Mesenteric fat pad (tissue), 1 donor: Measurements from ENCODE around the gene SUPT6H. TPM values are rescaled to one million over a fixed set of nuclear protein-coding genes. Genes with fewer than 3 reads are reported as not detected.
A peak's percentile ranks its signal among the peaks of the same experiment; 100 is the strongest.
"Not testable (repeated sequence)": the region's sequence is repeated elsewhere in the genome, so short reads cannot be mapped to it uniquely, and the experiment has no call there.

Source experiments
- DNase-seq: peaks from one replicate; pipeline ENCODE4 v3.0.0-alpha.2; 2020; ENCODE audit warnings: low spot score
- total RNA-seq: library from RNA; stranded (reverse); fragmentation: NEBNext Ultra II Directional; extraction: Animal tissue kit (Norgen Biotek cat#: 25700); gene quantifications from one replicate; pipeline ENCODE4 v1.2.1, GENCODE V29; 2021
- donor health status: DM: yes; HTN: yes; CAD: no.

The SUPT6H gene
- total RNA-seq, 1 donor from 2014 or later: 76.6 TPM

DNA sequence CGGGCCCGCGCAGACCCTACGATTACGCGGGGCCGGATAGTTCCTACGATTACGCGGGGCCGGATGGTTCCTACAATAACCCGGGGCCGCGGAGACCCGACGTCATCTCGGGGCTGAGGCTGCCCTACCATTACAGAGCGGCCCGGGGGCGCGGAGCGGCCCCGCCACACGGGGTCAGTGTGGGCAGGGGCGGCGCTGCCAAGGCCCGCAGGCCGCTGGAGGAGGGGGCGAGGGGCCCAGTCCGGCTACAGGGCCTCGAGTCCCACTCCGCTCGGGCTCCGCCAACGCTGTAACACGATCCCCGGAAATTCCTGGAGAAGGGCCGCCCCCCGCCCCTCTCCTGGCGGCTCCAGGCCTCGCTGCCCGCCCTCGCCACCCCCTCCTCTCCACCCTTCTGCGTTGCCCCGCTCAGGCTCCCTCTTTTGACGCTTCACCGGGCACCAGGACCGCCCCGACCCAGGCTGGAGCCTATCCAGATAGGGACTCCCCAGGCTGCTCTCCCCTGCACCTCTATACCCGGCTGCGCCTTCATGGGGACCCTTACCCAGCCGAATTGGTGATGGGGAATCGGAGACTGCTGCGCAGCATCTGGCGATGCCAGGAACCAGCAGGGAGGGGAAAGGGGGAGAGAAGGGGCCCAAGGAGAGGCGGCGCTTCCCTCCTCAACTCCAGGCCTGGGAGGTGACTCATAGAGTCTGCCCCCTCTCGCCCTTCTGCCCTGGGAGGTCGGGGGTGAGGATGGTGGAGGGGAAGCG, 55.8 kb downstream of the SUPT6H start, which contains the start of gene RAB34:
Gene RAB34, minus strand, starts transcription at position 291 of the 755 bp plus-strand sequence. CDS start 602 bp downstream, outside the sequence.
- no peak for DNase-seq

DNA sequence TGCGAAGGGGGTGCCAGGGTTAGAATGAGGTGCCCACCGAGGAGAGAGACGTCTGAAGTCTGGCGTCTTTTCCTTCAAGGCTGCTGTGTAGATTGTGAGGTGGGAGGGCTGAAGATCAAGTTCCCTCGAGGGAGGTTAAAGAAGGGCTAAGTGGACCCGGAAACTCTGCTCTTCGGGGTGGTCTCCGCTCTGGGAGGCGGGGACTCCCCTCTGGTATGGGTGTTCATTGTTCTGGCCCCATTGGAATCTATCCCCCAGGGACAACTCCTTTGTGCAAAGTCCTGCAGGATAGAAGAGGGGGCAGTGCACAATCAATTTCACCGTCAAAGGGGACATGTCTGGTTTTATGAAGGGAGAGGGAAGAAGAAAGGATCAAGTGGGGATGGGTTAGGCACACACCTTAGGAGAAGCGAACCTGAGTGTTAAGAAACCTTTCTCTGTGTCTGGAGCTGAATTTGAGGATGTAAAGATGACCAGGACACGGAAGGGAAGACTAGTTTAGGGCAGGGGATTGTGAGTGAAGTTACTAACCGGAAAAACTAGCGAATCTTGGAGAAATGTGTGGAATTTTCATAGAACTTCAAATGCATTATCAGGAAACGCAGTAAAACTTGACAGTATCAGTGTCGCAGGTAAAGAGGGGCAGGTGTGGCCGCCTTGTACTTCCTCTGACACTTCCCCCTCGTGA, 56.5 kb downstream of the SUPT6H start:
- DNase-seq: no peak

DNA sequence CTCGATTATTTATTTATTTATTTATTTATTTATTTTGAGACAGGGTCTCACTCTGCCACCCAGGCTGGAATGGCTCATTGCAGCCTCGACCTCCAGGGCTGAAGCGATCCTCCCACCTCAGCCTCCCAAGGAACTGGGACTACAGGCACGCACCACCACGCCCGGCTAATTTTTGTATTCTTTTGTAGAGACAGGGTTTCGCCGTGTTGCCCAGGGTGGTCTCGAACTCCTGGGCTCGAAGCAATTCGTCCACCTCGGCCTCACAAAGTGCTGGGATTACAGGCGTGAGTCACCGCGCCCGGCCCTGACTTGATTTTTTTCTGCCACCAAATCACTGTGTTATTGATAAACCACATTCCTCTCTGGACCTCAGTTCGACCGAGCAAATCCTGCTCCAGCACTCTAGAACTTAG, 57.0 kb downstream of the SUPT6H start:
- DNase-seq: no peak

DNA sequence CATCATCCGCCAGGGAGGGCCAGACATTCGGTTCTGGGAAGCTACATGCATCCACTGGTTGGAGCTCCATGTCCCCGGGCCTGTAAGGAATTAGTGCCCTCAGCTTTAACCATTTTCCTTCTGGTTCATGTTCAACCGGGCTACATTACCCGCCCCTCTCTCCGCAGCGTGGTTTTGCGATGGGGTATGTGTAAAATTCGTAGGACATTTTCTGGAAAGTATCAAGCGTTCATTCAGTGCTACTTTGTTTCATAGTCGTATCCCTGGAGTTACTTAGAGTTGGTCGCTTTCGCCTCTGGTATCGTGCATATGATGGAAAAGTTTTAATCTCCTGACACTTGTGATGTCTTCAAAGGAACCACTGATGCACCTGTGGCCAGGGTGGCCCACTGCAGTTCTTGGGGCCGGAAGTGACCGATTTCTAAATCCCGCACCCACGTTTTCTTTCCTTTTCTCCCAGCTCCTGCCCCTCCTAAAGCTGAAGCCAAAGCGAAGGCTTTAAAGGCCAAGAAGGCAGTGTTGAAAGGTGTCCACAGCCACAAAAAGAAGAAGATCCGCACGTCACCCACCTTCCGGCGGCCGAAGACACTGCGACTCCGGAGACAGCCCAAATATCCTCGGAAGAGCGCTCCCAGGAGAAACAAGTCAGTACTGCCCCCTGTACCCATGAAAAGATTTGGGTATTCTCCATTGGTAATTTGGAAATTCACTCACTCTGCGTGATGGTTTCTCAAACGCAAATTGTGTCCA, 58.4 kb downstream of the SUPT6H start:
- no peak for DNase-seq

DNA sequence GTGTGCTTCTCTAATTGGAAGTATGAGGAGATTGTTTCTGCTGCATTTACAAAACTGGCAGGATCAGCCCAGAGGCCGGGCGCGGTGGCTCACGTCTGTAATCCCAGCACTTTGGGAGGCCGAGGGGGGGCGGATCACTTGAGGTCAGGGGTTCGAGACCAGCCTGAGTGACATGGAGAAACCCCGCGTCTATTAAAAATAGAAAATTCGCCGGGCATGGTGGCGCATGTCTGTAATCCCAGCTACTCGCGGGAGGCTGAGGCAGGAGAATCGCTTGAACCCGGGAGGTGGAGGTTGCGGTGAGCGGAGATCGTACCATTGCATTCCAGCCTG, 59.0 kb downstream of the SUPT6H start:
- DNase-seq: not testable (repeated sequence)

DNA sequence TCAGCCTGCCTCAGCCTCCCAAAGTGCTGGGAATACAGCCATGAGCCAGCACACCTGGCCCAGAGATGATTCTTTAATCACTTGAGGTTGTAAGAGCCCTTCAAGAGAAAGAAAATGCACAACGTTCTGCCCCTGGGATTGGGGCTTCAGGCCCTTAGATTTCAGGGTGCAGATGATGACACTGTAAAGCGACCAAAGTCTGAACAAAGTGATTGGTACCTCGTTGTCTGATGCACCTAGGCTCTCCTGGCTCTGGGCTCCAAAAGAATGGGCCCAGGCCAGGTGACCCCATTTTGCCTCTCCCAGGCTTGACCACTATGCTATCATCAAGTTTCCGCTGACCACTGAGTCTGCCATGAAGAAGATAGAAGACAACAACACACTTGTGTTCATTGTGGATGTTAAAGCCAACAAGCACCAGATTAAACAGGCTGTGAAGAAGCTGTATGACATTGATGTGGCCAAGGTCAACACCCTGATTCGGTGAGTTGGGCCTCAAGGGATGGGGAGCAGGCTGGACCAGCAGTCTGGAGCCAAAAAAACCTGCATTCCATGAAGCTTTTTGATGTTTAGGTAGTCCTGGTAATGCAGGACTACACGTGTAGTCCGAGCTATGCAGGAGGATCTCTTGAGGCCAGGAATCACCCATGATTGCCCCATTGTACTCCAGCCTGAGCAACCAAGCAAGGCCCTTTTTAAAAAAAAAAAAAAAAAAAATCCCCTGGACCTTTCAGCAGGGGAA, 60.6 kb downstream of the SUPT6H start:
- no peak for DNase-seq

DNA sequence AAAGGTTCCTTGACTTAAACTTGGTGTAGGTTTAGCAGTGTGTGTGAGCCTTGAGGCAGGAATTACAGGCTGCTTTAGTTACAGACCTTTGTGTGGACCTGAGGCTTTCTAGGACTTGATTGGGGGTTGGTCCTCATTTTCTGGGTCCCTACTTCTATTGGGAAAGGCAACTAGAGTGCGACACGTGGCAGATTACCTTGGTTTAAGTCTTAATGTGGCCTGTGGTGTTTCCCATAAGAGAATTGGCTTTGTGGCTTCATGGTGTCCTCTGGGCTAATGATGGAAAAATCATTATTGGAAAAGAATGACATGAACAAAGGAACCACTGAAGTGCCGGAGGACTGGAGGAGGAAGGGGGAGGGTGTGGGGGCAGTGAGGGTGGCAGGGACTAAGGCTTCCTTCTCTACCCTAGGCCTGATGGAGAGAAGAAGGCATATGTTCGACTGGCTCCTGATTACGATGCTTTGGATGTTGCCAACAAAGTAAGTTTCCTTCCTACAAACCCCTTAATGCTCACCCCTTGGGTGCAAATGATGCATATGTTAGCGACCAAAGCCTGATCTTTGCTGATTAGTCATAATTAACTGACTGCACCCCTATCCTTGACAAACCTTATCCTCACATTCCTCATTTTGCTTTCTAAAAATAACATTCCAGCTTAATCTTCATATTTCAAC, 61.3 kb downstream of the SUPT6H start:
- DNase-seq: no peak

DNA sequence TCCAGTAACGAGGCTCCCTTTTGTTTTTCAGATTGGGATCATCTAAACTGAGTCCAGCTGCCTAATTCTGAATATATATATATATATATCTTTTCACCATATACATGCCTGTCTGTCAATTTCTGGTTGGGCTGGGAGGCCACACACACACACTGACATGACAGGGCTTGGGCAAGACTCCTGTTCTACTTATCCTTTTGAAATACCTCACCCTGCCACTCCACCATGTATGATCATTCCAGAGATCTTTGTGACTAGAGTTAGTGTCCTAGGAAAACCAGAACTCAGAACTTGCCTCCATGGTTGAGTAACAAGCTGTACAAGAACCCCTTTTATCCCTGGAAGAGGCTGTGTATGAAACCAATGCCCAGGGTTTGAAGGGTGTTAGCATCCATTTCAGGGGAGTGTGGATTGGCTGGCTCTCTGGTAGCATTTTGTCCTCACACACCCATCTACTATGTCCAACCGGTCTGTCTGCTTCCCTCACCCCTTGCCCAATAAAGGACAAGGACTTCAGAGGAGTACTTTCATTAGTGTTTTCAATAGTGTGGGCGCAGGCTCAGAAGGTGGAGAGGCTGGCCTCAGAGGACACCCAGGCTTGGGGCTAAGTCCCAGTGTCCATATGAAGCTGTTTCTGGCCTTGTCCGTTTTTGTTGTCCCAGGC, 62.0 kb downstream of the SUPT6H start:
- DNase-seq: not testable (repeated sequence)

DNA sequence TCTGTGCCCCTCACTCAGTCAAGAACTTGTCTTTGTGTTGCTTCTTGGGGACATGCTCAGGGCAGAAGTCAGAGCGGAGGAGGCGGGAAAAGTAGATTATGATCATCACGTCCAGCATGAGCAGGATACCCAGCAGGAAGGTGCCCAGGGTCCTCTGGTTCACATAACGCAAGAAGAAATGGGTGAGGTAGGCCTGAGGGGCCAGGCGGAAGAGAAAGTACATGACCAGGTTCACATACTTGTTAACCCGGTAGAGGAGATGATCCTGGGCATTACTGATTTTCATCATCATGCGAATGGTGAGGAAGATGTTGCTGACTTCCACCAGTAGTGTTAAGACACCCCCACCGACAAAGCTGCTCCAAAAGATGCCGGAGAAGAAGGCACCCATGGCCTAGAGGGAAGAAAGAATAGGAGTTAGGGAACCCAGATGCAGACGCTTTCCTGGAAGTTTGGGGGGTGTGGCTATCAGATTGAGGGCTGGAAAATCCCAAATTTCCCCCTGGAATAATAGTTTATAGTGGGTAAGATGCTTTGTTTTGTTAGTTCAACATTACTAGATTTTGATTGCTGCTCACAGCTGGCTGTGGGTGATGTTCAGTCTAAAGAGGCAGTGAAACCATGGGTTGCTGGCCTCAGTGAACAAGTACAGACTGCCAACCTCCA, 62.6 kb downstream of the SUPT6H start:
- DNase-seq: no peak

DNA sequence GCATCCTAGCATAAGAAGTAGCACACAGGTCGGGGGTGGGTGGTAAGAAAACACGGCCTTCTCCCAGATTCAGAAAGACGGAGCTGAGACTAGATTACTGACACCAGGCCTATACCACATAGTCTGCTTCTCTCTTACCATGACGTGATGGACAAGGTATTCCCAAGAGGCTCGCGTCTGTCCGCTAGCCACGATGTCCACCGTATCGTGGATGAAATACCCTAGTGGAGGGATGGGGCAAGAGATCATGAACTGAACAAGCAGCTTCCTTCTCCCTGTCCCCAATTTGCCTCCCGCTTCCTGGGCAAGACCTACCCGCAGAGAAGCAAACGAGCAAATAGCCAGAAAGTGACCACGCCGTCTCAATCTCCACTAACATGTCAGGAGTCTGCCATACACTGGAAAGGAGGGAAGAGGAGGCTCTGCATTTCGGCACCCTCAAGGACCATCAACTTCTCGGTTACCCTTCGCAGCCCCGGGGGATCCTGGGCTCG, 63.2 kb downstream of the SUPT6H start:
- DNase-seq: no peak

DNA sequence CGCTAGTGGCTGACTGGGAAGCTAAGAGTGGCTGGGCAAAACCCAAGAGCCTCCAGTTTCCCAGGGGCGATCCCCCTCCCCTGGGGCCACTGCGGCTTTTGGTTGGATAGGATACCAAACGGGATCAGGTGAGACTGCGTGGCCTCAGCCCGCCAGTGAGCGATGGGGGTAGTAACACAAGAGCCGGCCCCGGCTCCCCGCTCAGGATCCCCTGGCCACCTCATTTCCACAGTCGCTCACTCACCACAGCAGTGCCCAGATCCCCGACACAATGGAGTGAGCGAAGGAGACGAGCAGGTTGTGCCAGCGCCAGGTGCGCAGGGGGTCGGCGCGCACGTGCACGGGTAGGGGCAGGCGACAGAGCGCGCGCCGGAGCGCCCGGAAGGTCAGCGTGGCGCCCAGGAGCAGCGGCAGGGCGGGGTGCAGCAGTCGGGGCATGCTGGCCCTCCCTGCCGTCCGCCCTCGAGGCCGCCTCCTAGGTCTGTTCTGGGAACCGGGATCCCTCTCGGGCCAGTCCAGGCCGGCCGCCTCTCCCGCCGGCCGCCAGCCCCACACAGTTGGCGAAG, 63.7 kb downstream of the SUPT6H start:
- no peak for DNase-seq

DNA sequence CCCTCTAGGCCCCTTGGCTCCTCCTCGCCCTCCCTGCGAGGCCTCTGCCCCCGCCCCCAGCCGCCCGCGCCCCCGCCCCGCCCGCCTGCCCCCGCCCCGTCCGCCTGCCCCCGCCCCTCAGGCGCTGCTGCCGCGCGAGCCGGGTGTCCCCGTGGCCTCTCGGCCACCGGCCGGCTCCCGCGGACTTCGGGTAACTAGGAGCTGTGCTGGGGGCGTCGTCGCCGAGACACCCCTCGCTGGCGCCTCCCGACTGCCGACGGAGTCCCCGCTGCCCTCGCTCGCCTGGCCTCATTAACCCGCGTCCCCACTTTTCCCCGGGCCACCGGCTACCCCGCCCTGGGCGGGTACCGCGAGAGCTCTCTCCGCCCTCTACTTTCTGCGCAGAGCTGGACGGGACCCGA, 64.2 kb downstream of the SUPT6H start, which contains the start of gene TLCD1:
Gene TLCD1, minus strand, starts transcription at position 8 of the 401 bp plus-strand sequence. CDS start 136 bp downstream, outside the sequence.
- no peak for DNase-seq

DNA sequence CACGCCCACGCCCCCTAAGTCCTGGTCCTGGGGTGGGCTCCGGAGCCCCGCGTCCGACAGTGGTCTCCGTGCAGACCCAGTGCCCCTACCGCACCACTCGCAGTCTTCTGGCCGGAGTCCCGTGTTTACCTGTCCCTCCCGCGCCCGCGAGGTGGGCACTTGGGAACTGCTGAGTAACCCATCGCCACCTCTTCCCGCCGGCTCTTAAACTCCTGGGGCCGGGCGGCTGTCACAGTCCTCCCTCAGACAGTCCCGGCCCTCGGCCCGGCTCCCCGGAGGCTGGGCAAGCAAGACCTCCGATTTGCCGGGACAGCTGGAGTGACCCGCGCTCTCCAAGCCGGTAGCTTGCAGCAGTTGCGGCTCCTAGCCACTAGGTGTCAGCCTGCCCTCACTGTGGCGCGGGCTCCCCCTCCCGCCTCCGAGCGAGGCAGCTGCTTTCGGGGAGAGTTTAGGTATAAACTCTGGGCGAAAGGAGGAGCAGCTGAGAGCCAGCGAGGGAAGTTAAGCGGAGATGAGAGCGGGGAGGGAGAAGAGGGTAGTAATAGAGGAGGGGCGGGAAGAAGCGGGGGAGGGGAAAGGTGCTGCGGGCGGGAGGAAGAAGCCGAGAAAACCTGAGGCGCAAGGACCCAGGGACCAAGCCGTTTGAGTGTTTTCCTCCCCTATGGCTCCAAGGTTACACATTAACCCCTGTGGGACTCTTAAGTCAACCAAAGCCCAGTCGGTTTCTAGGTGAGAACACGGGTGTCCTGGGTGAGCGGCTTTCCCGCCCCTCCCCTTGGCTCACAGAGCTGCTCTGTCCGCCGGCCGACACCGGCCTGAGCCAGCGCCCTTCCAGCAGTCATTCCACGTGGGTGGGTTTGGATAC, 64.9 kb downstream of the SUPT6H start:
- DNase-seq: peak; percentile 98

DNA sequence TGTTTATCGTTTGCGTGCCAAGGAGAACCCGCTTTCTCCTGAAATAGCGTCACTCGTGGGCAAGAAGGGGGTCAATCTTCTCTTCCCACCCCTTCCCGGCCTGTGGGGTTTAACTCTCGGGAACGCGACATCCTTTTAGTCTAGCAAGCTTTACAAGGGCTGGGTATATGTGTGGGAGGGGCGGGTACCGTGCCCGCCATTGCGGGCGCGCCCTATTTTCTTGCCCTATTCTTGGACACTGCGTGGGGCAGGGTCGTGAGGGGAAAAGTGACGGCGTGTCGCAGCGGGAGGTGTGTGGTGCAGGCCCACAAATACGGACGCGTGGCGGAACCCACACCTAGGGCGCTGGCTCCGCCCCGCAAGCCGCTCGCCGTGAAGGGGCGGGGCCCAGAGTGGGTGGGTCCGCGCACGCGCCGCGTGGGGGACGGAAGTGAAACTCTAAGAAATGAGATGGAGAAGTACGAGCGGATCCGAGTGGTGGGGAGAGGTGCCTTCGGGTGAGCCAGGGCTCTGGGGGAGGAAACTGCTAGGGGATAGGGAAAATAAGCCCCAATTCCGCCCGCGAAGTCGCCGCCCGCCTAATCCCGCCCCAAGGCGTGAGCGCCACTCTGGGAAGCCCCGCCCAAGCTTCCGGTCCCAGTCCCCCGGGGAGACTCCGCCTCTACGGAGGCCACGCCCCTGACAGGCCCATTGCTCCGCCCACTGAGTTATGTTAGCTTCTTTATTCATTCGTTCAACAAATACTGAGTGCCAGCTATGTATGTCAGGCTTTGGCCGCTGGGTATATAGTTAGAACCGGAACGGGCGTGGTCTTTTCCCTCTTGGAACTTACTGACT, 66.6 kb downstream of the SUPT6H start, which contains the start of gene NEK8:
Gene NEK8, plus strand, starts transcription at position 425 of the 837 bp plus-strand sequence. Its CDS starts 26 bp downstream, at position 451.
- peak; percentile 97 for DNase-seq

DNA sequence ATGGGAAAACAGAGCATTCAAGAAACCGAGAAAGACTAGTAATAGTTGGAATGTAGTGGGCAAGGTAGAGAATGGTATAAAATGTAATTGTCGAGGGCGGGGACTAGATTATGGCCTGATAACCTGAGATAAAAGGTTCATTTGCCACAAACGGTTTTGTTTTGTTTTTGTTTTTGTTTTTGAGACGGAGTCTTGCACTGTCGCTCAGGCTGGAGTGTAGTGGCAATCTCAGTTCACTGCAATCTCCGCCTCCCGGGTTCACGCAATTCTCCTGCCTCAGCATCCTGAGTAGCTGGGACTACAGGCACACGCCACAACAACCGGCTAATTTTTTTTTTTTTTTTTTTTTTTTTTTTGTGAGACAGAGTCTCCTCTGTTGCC, 67.9 kb downstream of the SUPT6H start:
- no peak for DNase-seq

DNA sequence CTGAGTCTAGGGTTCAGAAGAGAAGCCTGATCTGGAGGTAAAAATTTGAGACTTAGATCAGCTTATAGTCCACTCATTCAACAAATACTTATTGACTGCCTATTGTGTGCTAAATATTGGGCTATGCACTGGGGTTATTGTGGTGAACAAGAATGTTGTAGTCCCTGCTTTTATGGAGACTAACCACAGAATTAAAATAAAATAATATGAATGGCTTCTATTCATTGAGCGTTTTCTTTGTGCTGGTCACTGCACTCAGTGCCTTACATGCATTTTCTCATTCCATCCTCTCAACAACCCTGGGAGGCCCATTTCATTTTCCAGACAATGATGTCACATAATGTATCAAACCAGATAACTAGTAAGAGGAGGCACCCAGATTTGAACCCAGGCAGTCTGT, 71.3 kb downstream of the SUPT6H start:
- no peak for DNase-seq

DNA sequence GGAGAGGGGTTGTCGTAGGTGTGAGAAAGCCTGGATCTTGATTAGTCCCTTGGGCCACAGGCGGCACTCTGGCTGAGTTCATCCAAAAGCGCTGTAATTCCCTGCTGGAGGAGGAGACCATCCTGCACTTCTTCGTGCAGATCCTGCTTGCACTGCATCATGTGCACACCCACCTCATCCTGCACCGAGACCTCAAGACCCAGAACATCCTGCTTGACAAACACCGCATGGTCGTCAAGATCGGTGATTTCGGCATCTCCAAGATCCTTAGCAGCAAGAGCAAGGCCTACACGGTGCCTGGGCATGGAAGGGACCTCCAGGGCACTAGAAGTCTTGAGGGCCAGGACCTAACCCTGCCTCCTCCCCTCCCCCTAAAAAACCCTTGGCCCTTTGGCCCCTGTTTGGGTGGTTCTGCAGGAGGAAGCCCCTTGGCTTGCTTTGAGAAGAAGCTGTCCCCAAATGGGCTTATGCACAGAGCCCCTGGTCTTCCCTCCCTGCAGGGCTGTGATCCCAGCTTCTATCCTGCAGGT, 72.8 kb downstream of the SUPT6H start:
- no peak for DNase-seq
